Fibroblast of peridontal ligament (primary cell): ENCODE measurements around the gene MBLAC2.
A peak's percentile ranks its signal among the peaks of the same experiment; 100 is the strongest.

Source experiments
- DNase-seq: peaks from one replicate; pipeline ENCODE4 v3.0.0-alpha.2; 2010; ENCODE audit errors: extremely low read depth

Gene MBLAC2

DNA sequence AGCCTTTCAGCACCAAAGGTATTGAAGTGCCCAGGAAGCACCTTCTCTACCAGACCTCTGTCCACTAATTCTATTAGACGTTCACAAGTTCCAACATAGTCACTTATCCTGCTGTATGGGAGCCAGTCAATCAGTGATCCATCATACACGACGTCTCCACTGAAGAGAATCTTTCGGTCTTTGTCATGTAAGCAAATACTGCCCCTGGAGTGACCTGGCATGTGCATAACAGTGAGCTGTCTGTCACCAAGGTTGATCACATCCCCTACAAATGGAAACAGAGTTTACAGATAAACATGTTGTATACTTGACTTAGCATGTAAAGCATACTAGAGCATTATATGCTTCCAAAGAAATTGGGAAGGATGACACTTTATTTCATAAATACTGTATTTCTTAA is 13.3 kb downstream of the MBLAC2 start:
- DNase-seq: no peak

DNA sequence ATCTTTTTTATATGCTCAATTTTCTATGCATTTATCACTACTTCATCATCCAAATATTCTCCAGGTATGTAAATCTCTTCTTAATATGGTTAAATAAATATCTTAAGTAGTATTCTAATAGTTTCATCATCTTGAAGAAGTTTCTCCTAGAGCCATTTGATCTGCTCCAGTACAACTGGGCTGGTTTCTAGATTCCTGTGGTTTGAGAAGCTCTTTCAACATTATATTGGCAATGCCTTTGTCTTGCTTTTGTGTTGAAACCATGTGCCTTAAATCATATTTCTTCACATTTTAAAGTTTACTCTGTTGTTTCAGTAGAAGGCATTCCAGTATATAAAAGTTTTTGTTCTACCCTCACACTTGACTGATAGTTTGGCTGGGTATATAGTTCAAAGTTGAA is 27.6 kb downstream of the MBLAC2 start:
- peak; percentile 88 for DNase-seq

- DNase-seq: peak; percentile 3
Observed at GRCh38 chr5:90440644-90441043, 33.9 kb downstream of the MBLAC2 start.

GRCh38 chr5:90438100-90438499 is 36.5 kb downstream of the MBLAC2 start:
- DNase-seq: no peak

- no peak for DNase-seq
Observed at GRCh38 chr5:90437663-90438062, 36.9 kb downstream of the MBLAC2 start.

DNA sequence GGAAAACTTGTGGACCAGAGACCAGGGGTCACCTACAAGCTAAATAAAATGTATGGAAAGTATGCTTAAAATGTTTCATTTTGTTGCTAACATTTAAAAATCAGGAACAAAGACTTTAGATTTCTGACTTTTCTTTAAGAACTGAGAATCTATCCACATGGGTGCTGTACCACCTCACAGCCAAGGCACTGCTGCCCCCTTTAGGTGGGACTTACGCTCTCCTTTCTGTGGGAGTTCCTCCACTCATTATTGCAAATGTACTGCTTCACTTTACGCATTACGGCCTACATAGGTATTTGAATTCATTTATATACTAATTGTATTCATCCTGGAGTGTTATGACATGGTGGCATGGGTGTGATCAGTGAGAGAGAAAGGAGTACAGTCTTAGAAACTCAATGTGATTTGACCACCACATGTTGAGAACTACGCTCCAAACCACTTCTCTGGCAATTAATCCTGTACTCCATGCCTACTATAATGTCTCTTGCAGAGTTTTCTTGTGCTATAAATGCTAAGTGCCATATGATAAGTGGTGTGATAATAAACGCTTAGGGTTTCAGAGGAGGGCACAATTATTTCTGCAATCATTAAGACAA is 40.4 kb downstream of the MBLAC2 start:
- DNase-seq: peak; percentile 49

DNA sequence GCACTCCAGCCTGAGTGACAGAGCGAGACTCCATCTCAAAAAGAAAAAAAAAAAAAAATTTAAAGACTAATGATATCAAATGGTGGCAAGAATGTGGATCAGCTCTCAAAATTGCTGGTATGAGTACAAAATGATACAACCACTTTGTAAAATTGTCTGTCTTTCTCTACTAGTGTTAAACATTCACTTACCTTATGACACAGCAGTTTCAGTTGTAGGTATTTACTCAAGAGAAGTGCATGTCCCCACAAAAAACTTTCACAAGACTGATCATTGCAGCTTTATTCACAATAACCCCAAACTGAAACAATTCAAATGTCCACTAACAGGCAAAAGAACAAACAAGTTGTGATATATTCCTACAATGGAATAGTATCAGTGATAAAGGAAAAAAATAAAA is 50.3 kb downstream of the MBLAC2 start:
- DNase-seq: no peak

GRCh38 chr5:90421136-90421535 is 53.4 kb downstream of the MBLAC2 start:
- no peak for DNase-seq

GRCh38 chr5:90418214-90418613 is 56.4 kb downstream of the MBLAC2 start:
- no peak for DNase-seq

- peak; percentile 32 for DNase-seq
Observed at GRCh38 chr5:90410178-90410762, 64.3 kb downstream of the MBLAC2 start.

DNA sequence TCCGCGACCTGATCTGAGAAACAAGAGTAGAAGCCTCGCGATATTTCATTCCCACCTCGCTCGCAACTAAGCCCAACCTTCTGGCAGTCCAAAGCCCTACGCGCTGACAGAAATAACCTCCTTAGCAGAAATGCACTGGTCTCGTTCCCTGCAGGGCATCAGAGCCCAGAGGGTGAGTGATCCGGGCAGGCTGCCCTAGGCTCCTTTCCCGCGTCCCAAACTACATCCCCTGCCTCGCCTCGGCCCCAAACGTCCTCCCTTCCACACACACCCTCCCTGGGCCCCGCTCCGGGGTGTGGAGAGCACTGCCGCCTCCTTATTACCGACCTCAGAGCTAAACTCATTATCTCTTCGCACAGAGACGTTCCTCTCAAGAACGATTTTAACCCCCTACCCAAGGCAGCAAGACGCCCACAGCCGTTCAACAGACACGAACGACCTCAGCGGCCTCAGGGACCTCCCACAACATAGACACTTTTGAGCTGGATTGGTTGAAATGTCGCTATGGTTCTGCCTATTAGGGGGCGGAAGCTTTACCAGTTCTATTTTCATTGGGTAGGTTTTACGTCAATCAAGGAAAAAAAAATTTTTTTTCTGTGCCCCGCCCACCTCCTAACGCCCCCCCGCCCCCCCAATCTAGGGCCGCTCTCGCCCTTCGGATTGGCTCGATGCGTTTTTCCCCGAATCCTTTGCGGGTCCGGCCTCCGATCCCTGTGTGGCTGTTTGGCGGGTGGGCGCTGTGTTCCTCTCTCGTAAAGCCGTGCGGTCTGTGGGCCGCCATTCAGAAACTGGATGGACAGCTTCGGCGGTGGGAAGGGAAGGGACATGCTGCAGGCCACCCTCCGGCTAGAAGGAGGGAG is 65.0 kb downstream of the MBLAC2 start, which contains the start of gene CETN3:
CETN3 (minus strand) TSS at position 439 of the 860 bp plus-strand sequence; CDS start at position 344, 95 bp downstream.
- DNase-seq: peak; percentile 99

DNA sequence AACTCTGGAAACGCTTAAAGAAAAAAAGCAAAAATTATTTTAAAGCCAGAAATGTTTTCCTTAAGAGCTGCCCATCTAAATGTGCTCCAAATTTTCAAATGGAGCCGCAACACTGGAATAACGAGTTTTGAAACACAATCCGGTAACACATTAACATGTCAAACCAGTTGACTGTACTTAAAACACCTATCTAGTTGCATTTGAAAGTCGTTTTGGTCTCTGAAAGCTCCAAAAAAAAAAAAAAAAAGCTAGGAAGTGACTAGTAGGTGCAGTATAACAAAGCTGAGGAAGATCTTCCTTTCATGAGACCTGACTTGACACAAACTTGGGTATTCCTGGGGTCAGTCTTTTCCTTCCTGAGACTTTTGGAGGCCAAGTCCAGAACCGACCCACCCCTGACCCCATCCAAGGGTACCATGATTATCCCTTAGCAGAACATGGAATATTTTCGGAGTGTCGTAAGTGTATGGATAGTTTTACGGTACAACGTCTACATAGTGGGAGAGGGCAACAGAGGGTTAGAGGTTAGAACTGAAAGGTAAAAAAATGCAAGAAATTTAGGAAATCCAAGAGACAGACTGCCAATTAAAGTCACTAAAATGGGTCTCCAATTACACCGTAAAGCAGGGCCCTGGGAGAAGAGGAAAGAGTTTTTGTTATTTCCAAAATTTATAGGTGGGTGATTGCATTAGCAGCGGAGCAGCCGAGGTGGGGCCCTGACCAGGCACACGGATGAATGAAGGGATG is 65.8 kb downstream of the MBLAC2 start:
- no peak for DNase-seq
